ENCODE measurements around the gene RUVBL2. TPM values are rescaled to one million over a fixed set of nuclear protein-coding genes. Genes with fewer than 3 reads are reported as not detected.

The RUVBL2 gene
- total RNA-seq, 6 experiments from 2014 or later, result 131 to 161 (median 159) TPM

DNA sequence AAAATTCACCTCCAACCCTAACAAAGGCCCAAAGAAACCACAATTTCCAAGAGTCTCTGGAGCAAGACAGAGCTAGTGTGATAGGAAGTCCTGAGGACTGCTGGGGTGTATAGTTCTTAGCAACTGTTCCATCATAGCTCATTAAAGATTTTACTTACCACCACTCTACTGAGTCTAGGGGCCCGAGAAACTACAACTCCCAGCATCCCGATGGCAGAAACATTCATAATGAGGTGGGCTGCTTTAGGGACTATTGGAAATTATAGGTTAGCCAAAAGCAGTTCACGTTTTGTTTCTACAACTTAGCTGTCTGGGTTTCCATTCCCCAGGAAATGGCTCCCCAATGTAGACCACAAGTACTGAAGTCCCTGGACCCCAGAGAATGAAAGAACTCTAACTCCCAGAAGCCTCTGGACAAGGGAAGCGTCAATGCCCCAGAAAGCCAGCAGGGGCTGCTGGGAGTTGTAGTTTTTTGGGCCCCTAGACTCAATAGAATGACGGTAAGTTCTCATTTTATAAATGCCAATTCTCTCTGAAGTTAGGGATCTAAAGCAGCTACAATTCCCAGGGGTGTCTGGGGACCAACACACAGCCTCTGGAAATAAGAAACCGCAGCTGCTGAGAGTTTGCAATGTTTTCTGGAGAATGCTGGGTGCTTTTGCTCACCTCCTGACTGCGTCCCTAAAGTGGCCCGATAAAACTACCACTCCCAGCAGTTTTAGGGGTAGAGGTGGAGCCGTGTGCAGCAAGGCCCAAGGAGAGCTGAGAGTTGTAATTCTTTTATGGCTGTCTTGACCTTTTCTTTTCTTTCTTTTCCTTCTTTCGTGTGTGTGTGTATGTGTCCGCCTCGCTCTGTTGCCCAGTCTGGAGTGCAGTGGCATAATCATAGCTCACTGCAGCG lies 17.5 kb upstream of the RUVBL2 start:
- Mint-ChIP-seq H3K27ac (no peak overlapping the region), H3K9me3 (no peaks in the 10 kb centered on the region), H3K36me3 (ENCODE audit: low read depth) (peaks cover 33% of the 10 kb centered on the region), H3K4me1 (ENCODE audit: low read depth) (peaks cover 22% of the 10 kb centered on the region), H3K27me3 (ENCODE audit: insufficient read depth) (no peaks in the 10 kb centered on the region; the same call in 1 of the 2 replicates), H3K4me3 (no peak overlapping the region)
- DNase-seq, result no peak
- TF ChIP-seq, protein P1, sequence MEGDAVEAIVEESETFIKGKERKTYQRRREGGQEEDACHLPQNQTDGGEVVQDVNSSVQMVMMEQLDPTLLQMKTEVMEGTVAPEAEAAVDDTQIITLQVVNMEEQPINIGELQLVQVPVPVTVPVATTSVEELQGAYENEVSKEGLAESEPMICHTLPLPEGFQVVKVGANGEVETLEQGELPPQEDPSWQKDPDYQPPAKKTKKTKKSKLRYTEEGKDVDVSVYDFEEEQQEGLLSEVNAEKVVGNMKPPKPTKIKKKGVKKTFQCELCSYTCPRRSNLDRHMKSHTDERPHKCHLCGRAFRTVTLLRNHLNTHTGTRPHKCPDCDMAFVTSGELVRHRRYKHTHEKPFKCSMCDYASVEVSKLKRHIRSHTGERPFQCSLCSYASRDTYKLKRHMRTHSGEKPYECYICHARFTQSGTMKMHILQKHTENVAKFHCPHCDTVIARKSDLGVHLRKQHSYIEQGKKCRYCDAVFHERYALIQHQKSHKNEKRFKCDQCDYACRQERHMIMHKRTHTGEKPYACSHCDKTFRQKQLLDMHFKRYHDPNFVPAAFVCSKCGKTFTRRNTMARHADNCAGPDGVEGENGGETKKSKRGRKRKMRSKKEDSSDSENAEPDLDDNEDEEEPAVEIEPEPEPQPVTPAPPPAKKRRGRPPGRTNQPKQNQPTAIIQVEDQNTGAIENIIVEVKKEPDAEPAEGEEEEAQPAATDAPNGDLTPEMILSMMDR (IDR thresholded peaks at IDR 0.05), result peak; percentile 62

DNA sequence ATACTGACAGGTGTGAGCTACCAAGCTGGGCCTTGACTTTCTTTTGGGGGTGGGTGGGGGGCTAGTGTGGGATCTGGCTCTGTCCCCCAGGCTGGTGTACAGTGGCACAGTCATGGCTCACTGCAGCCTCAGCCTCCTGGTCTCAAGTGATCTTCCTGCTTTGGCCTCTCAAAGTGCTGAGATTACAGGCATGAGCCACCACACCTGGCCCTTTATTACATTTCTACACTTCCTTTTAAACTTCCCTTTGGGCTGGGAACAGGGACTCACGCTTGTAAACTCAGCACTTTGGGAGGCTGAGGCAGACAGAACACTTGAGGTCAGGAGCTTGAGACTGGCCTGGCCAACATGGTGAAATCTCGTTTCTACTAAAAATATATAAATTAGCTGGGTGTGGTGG lies 16.6 kb upstream of the RUVBL2 start:
- no peak for DNase-seq
- Mint-ChIP-seq H3K27ac (no peak overlapping the region), H3K27me3 (ENCODE audit: insufficient read depth) (no peaks in the 10 kb centered on the region; the same call in 1 of the 2 replicates), H3K4me3 (no peak overlapping the region), H3K9me3 (no peaks in the 10 kb centered on the region), H3K4me1 (ENCODE audit: low read depth) (peaks cover 21% of the 10 kb centered on the region), H3K36me3 (ENCODE audit: low read depth) (peaks cover 35% of the 10 kb centered on the region)
- TF ChIP-seq, protein P1 (IDR thresholded peaks at IDR 0.05), result no peak

- DNase-seq, result no peak
- TF ChIP-seq, protein P1 (IDR thresholded peaks at IDR 0.05), result no peak
- H3K4me3 Mint-ChIP-seq, result no peak overlapping the region
- peaks cover 36% of the 10 kb centered on the region for H3K36me3 Mint-ChIP-seq (ENCODE audit: low read depth)
- H3K9me3 Mint-ChIP-seq, result no peaks in the 10 kb centered on the region
- H3K27ac Mint-ChIP-seq, result peak overlapping the region; percentile 53; the same call in 1 of the 2 replicates
- H3K4me1 Mint-ChIP-seq (ENCODE audit: low read depth), result peaks cover 21% of the 10 kb centered on the region
- H3K27me3 Mint-ChIP-seq (ENCODE audit: insufficient read depth), result no peaks in the 10 kb centered on the region; the same call in 1 of the 2 replicates
These were observed 11.4 kb upstream of the RUVBL2 start for GRCh38 chr19:48982280-48982679.

DNA sequence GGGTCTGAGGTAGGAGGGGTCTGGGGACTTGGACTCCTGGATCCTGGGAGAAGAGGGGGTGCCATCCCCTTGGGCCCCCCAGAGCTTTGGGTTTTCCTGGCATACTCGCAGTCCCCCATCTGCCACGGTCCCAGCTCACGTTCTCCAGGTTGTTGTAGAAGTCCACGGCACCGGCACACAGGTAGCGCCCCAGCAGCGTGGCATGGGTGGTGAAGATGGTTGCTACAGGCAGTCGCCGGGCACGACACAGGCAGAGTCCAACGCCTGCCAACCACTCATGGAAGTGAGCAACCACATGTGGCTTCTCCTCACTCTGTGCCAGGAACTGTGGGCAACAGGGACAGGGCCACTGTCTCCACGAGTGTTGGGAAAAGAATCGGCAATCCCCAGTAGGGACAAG lies 8.0 kb upstream of the RUVBL2 start:
- Mint-ChIP-seq H3K27ac (no peak overlapping the region), H3K9me3 (no peaks in the 10 kb centered on the region), H3K4me3 (no peak overlapping the region), H3K27me3 (ENCODE audit: insufficient read depth) (no peaks in the 10 kb centered on the region), H3K36me3 (ENCODE audit: low read depth) (peaks cover 36% of the 10 kb centered on the region), H3K4me1 (ENCODE audit: low read depth) (peaks cover 8% of the 10 kb centered on the region)
- DNase-seq, result no peak
- TF ChIP-seq, protein P1 (IDR thresholded peaks at IDR 0.05), result no peak

- Mint-ChIP-seq H3K27me3 (ENCODE audit: insufficient read depth) (no peaks in the 10 kb centered on the region; the same call in 1 of the 2 replicates), H3K4me1 (ENCODE audit: low read depth) (peaks cover 13% of the 10 kb centered on the region), H3K4me3 (no peak overlapping the region), H3K27ac (no peak overlapping the region), H3K36me3 (ENCODE audit: low read depth) (peaks cover 40% of the 10 kb centered on the region), H3K9me3 (no peaks in the 10 kb centered on the region)
- TF ChIP-seq, protein P1 (IDR thresholded peaks at IDR 0.05), result no peak
- no peak for DNase-seq
These were observed 7.5 kb upstream of the RUVBL2 start for GRCh38 chr19:48986211-48986610.
